ENCODE measurements around the gene VWDE. TPM values are rescaled to one million over a fixed set of nuclear protein-coding genes. Genes with fewer than 3 reads are reported as not detected.

Gene VWDE
- total RNA-seq, 1 donor from 2014 or later = 0.53 TPM

DNA sequence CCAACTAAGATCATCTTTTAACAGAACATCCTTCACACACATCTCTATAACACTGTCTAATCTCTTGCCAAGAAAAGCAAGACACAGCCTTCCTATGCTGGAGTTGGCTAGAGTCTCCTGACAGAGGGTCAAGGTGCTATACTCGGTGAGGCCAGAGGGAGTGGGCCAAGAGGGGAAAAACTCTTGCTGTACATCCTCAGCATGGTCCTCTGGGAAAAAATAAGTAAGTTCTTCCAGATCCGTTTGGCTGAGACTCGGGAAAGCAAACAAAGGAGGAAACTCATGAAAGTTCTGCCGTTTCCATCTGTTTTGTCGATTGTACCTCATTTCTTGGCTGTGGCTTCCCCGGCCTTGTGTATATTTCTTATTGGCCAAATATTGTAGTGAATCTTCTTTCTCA is 33.9 kb downstream of the VWDE start:
- no peaks in the 10 kb centered on the region for H3K36me3 ChIP-seq
- ATAC-seq (no peak), DNase-seq (no peak)
- no peaks in the 10 kb centered on the region for H3K27me3 ChIP-seq (ENCODE audit: low read depth)
- H3K27ac ChIP-seq = no peak overlapping the region
- no peaks in the 10 kb centered on the region for H3K4me1 ChIP-seq
- TF ChIP-seq, protein P1, sequence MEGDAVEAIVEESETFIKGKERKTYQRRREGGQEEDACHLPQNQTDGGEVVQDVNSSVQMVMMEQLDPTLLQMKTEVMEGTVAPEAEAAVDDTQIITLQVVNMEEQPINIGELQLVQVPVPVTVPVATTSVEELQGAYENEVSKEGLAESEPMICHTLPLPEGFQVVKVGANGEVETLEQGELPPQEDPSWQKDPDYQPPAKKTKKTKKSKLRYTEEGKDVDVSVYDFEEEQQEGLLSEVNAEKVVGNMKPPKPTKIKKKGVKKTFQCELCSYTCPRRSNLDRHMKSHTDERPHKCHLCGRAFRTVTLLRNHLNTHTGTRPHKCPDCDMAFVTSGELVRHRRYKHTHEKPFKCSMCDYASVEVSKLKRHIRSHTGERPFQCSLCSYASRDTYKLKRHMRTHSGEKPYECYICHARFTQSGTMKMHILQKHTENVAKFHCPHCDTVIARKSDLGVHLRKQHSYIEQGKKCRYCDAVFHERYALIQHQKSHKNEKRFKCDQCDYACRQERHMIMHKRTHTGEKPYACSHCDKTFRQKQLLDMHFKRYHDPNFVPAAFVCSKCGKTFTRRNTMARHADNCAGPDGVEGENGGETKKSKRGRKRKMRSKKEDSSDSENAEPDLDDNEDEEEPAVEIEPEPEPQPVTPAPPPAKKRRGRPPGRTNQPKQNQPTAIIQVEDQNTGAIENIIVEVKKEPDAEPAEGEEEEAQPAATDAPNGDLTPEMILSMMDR (IDR thresholded peaks at IDR 0.05) = no peak
- H3K4me3 ChIP-seq = no peak overlapping the region
- intact Hi-C loops (cut with DNase I) = no loop called here
- H3K9me3 ChIP-seq = no peaks in the 10 kb centered on the region

DNA sequence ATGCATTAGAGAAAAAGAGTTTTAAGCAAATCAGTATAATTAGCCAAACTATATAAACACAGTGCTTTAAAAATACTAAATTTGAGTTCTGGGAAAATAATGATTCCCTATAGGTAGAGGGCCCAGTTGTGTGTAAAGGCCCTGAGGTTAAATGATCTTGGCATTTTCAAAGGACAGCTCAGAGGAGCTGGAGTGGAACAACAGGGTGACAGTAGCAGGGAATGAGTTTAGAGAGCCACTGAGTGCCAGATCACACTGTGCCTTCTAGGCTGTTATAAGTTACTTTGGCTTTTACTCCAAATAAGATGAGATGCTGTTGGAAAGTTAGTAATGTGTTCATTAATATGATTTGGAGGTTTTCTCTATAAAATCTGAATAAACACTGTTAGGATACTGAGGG is 34.6 kb downstream of the VWDE start:
- no peak overlapping the region for H3K4me3 ChIP-seq
- no peak overlapping the region for H3K27ac ChIP-seq
- intact Hi-C loops (cut with DNase I) = no loop called here
- H3K4me1 ChIP-seq = no peaks in the 10 kb centered on the region
- H3K27me3 ChIP-seq (ENCODE audit: low read depth) = no peaks in the 10 kb centered on the region
- no peak for ATAC-seq
- DNase-seq = no peak
- no peaks in the 10 kb centered on the region for H3K36me3 ChIP-seq
- TF ChIP-seq, protein P1 (IDR thresholded peaks at IDR 0.05) = no peak
- H3K9me3 ChIP-seq = no peaks in the 10 kb centered on the region

DNA sequence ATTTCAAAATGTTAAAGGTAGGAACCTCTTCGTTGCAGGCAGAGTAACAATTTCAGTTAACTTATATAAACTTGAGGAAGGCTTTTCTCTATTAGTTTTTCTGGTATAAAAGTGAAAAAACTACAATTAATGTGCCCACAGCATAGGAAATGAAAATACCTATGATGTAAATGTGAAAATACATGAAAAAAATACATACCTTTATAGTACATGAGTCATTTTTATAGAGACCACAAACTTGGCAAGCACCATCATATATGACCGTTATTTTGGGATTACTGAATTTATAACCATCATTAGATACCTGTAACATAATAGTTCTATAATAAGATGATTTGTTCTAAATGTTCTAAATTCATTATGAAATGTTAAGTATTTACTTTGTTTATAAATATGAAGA is 42.7 kb downstream of the VWDE start:
- Histone ChIP-seq H3K36me3 (no peaks in the 10 kb centered on the region), H3K4me3 (no peak overlapping the region), H3K27ac (no peak overlapping the region), H3K4me1 (no peaks in the 10 kb centered on the region), H3K27me3 (ENCODE audit: low read depth) (no peaks in the 10 kb centered on the region), H3K9me3 (no peaks in the 10 kb centered on the region)
- ATAC-seq (no peak), DNase-seq (no peak)
- TF ChIP-seq, protein P1 (IDR thresholded peaks at IDR 0.05) = no peak
- intact Hi-C loops (cut with DNase I) = no loop called here

DNA sequence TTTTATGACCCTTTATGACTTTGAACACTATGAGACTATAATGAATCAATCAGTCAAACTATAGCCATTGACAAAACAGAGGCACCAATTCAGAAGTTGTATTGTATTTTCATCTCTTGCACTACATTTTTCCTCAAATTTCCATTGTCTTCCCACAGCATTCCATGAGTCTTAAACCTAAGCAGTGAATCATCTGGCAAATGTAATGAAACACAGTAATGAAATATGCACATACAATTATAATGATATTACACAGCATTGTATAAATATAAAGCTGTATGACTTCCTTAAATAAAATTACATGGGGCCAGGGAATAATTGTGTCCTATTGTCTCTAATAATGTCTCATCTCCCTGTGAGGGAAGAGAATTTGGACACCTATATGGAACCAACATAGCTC is 45.0 kb downstream of the VWDE start:
- Histone ChIP-seq H3K4me1 (no peaks in the 10 kb centered on the region), H3K9me3 (no peaks in the 10 kb centered on the region), H3K36me3 (no peaks in the 10 kb centered on the region), H3K4me3 (no peak overlapping the region), H3K27ac (no peak overlapping the region), H3K27me3 (ENCODE audit: low read depth) (no peaks in the 10 kb centered on the region)
- DNase-seq = no peak
- ATAC-seq = no peak
- intact Hi-C loops (cut with DNase I) = no loop called here
- TF ChIP-seq, protein P1 (IDR thresholded peaks at IDR 0.05) = no peak

DNA sequence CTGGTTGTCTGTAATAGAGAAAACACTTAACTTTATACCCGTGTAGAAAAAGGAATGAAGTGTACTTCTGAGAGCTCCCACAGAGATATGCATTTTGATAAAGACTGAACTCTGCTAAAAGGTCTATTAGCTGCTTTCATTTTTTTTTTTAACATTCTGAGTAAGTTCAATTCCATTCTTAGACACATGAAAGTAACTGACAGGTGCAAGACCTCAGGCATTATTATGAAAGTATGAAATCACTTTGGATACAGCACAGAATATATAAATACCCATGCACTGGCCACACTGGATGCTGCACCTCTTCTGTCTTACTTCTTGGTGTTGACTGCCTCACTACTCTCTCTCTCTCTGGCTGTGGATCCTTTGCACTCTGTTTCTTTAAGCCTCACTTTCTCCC is 46.2 kb downstream of the VWDE start:
- Histone ChIP-seq H3K27me3 (ENCODE audit: low read depth) (no peaks in the 10 kb centered on the region), H3K4me1 (no peaks in the 10 kb centered on the region), H3K27ac (no peak overlapping the region), H3K9me3 (no peaks in the 10 kb centered on the region), H3K4me3 (no peak overlapping the region), H3K36me3 (no peaks in the 10 kb centered on the region)
- ATAC-seq (no peak), DNase-seq (no peak)
- intact Hi-C loops (cut with DNase I) = no loop called here
- TF ChIP-seq, protein P1 (IDR thresholded peaks at IDR 0.05) = no peak

DNA sequence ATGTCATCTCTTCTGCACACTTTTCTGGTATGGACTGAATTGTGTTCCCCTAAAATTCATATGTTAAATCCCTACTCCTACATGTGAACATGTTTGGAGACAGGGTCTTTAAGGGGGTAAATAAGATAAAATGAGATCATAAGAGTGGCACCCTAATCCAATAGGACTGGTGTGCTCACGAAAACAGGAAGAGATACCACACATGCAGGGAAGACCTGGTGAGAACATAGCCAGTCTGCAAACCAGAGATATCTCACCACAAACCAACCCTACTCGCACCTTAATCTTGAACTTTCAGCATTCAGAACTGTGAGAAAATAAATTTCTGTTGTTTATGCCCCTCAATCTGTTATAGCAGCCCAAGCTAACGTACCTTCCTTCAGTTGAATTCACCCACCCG is 51.8 kb downstream of the VWDE start:
- H3K36me3 ChIP-seq = no peaks in the 10 kb centered on the region
- ATAC-seq (no peak), DNase-seq (no peak)
- no peaks in the 10 kb centered on the region for H3K9me3 ChIP-seq
- intact Hi-C loops (cut with DNase I) = no loop called here
- TF ChIP-seq, protein P1 (IDR thresholded peaks at IDR 0.05) = no peak
- no peak overlapping the region for H3K27ac ChIP-seq
- no peaks in the 10 kb centered on the region for H3K27me3 ChIP-seq (ENCODE audit: low read depth)
- no peaks in the 10 kb centered on the region for H3K4me1 ChIP-seq
- no peak overlapping the region for H3K4me3 ChIP-seq
